Measurements from ENCODE around the gene FZD8. TPM values are rescaled to one million over a fixed set of nuclear protein-coding genes. Genes with fewer than 3 reads are reported as not detected.

Gene FZD8
- total RNA-seq, 1 experiment from 2014 or later, result 0.22 TPM

DNA sequence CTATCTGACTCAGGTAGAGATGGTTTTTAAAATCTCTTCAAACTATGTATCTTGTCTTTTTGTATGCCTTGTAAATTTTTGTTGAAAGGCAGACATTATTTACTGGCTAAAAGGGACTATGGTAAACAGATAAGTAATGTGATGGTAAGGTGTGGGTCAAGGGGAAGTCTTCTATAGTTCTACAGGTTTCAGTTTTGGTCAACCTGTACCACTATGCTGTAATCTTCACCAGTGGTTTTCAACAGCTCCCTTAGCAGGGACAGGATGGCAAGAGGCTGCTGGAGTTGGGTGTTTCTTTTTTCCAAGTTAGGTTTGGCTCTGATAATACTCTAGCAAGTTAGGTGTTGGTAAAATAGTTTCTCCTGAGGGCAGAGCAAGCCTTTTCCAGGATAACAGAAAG is 32.7 kb upstream of the FZD8 start:
- Histone ChIP-seq H3K36me3 (ENCODE audit: control insufficient read depth in 1 of 2, insufficient read depth in 2 of 2, low read length in 2 of 2) (no peaks in the 10 kb centered on the region), H3K4me2 (ENCODE audit: low read length) (no peak overlapping the region), H3K9me3 (ENCODE audit: control insufficient read depth in 1 of 2, insufficient read depth in 1 of 2, low read depth in 1 of 2, low read length in 2 of 2) (no peaks in the 10 kb centered on the region), H3K27ac (ENCODE audit: low read depth, low read length) (no peak overlapping the region), H2AFZ (ENCODE audit: low read depth, low read length, poor library complexity, severe bottlenecking) (no peak overlapping the region), H3K4me3 (replicated peaks in 1 of 2; ENCODE audit: low read depth in 1 of 2, low read length in 2 of 2) (no peak overlapping the region), H4K20me1 (ENCODE audit: insufficient read depth) (no peaks in the 10 kb centered on the region), H3K27me3 (ENCODE audit: insufficient read depth, low read length) (peaks cover 10% of the 10 kb centered on the region; the same call in 1 of the 2 replicates), H3K9me2 (ENCODE audit: insufficient read depth) (no peaks in the 10 kb centered on the region), H3K79me2 (ENCODE audit: insufficient read depth, low read length) (no peaks in the 10 kb centered on the region), H3K9ac (ENCODE audit: low read length) (no peak overlapping the region), H3K4me1 (ENCODE audit: control insufficient read depth in 1 of 2, insufficient read depth in 2 of 2, low read length in 2 of 2) (no peaks in the 10 kb centered on the region)
- ChIA-PET RAD21 (ENCODE audit: low non-redundant PET in 1 of 2, low total read pairs in 2 of 2, uncharacterized antibody in 2 of 2, unreplicated experiment in 2 of 2) (no interaction called here), CTCF (no interaction called here), POLR2A (no interaction called here)
- no peak for ATAC-seq
- TF ChIP-seq JUND (IDR thresholded peaks at IDR 0.05) (no peak), ZFX (IDR thresholded peaks at IDR 0.05) (no peak), POLR2AphosphoS5 (IDR thresholded peaks at IDR 0.05; ENCODE audit: low read depth, low read length) (no peak), EZH2phosphoT487 (IDR thresholded peaks at IDR 0.05; ENCODE audit: borderline replicate concordance) (no peak), SRF (IDR thresholded peaks at IDR 0.05; ENCODE audit: low read depth) (no peak), YY1 (IDR thresholded peaks at IDR 0.05; ENCODE audit: extremely low read depth, insufficient replicate concordance, low read depth, low read length) (no peak), SP1 (IDR thresholded peaks at IDR 0.05; ENCODE audit: low read depth) (no peak), EZH2 (IDR thresholded peaks at IDR 0.05) (no peak)
- TF ChIP-seq, protein P1, sequence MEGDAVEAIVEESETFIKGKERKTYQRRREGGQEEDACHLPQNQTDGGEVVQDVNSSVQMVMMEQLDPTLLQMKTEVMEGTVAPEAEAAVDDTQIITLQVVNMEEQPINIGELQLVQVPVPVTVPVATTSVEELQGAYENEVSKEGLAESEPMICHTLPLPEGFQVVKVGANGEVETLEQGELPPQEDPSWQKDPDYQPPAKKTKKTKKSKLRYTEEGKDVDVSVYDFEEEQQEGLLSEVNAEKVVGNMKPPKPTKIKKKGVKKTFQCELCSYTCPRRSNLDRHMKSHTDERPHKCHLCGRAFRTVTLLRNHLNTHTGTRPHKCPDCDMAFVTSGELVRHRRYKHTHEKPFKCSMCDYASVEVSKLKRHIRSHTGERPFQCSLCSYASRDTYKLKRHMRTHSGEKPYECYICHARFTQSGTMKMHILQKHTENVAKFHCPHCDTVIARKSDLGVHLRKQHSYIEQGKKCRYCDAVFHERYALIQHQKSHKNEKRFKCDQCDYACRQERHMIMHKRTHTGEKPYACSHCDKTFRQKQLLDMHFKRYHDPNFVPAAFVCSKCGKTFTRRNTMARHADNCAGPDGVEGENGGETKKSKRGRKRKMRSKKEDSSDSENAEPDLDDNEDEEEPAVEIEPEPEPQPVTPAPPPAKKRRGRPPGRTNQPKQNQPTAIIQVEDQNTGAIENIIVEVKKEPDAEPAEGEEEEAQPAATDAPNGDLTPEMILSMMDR (IDR thresholded peaks at IDR 0.05 in 2 of 3, conservative IDR thresholded peaks at IDR 0.05 in 1 of 3; ENCODE audit: borderline replicate concordance in 1 of 3, insufficient read depth in 1 of 3, low read depth in 2 of 3, low read length in 2 of 3), result no peak
- intact Hi-C loops (cut with micrococcal nuclease), result no loop called here
- DNase-seq (ENCODE audit: low read depth, low spot score), result no peak
- no TSS peak for BruUV-seq (replicated peaks)

Data from HCT116 (cell line).